ENCODE results near the gene GPX7.

- TF ChIP-seq EZH2 (IDR thresholded peaks at IDR 0.05; ENCODE audit: borderline replicate concordance, low read depth, low read length, severe bottlenecking) = no peak
- no peak for TF ChIP-seq CTCF (IDR thresholded peaks at IDR 0.05; ENCODE audit: borderline replicate concordance, extremely low read depth, low read length, poor library complexity, severe bottlenecking)
Observed at GRCh38 chr1:52579415-52579814, 22.8 kb upstream of the GPX7 start.
